ENCODE data around the gene C10orf88.

Gene C10orf88, protein sequence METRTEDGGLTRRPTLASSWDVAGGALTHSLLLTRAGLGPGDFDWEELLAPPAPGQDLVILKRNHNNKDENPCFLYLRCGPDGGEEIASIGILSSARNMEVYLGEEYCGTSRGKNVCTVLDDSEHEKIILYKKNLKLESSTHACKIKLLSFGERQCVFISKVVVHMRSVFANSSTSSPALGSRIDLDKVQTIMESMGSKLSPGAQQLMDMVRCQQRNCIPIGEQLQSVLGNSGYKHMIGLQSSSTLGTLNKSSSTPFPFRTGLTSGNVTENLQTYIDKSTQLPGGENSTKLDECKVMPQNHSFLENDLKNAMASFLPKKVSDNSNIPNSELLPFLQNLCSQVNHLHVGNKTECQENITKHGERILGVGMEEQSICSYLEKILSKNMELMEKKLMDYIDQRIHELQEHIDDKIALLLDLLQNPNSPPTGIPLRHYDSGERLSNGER

DNA sequence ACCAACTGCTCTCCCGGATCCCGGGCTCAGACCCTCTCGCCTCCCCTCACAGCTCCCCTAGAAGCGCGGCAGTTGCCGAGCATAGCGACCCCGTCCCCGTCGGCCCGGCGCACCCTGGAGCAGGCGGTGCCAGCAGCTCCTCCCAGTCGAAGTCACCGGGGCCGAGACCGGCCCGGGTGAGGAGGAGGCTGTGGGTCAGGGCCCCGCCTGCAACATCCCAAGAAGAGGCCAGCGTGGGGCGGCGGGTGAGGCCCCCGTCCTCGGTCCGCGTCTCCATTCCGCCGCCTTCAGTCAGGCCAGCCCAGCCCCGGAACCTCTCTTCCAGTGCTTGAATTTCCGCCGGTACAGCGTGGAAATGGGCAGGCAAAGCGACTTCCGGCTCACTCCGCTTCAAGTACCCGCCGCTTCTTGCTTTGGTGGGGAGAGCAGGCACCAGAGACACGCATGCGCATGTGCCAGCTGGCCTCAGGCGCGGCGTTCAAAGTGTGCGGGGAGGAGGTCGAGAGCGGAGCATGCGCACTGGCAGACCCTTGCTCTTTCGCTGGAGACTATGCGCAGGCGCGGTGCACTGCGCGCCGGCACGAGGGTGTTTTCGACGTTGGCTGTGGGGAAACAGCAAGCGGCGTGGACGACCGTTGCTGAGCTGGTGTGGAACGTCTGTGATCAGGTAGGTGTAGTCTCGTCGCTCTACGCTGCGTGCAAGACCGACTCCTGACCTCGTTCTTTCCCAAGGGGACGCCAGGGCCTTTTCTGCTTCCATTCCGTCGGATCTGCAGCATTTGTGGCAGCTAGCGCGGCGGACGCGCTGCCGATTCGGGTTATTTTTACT lies at the start of gene C10orf88:
TSS of gene C10orf88 (minus strand) at position 326 of the 829 bp plus-strand sequence. CDS start at position 277, 49 bp downstream.
- DNase-seq (ENCODE audit: low spot score) = peak; percentile 98

DNA sequence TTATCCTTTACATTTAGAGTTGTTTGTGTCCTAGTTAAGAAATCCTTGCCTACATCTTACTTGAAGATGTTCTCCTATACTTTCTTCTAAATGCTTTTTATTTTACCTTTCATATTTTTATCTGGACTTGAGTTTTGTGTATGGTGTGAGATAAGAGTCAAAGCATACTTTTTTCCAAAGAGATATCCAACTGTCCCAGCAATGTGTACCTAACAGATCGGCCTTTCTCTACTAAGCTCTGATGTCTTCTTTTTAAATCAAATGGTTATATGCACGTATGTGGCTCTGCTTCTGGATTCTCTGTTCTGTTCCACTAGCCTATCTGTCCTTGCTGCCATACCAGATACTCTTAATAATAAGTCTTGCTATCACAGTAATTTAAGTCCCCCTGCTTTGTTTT lies 47.3 kb upstream of the C10orf88 start:
- no peak for DNase-seq (ENCODE audit: low spot score)

DNA sequence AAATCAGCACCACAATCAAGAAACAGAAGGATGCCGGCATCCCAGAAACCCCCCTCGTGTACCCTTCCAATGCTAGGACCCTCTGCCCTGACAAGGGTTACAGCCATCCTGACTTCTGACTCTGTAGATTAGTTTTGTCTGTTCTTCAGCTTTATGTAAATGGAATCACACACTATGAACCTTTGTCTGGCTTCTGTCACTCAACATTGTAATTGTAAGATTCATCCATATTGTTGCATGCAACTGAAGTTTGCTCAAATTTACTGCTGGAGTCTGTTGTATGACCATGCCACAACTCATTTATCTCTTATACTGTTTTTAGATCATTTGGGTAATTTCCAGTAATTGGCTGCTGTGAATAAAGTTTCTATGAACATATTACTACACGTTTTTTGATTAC lies 46.1 kb upstream of the C10orf88 start:
- no peak for DNase-seq (ENCODE audit: low spot score)

DNA sequence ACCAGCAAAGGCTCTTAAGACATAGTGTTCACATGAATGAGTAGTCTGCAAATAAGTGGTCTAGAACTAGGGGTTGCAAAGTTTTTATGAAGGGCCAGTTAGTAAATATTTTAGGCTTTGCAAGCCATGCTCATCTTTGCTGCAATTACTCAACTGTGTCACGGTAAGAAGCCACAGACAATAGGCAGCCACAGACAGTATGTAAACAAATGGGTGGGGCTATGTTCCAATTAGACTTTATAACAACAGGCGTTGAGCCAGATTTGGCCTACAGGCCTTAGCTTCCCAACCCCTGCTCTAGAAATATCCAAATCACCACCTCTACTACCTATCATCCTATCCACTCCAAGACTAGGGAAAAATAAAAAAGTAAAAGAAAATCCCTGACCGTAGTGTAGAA lies 45.3 kb upstream of the C10orf88 start:
- DNase-seq (ENCODE audit: low spot score) = no peak

DNA sequence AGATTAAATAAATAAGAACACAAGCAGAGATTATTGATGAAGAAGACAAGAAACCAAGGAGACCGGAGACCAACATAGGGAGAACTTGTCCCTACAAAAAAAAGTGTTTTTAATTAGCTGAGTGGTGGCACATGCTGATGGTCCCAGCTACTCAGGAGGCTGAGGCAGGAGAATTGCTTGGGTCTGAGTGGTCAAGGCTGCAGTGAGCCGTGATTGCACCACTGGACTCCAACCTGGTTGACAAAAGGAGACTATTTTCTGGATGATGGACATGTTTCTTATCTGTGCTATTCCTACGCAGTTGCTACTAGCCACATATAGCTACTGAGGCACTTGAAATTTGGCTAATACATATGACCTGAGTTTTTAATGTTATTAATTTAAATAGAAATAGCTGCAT lies 44.9 kb upstream of the C10orf88 start:
- DNase-seq (ENCODE audit: low spot score) = no peak

DNA sequence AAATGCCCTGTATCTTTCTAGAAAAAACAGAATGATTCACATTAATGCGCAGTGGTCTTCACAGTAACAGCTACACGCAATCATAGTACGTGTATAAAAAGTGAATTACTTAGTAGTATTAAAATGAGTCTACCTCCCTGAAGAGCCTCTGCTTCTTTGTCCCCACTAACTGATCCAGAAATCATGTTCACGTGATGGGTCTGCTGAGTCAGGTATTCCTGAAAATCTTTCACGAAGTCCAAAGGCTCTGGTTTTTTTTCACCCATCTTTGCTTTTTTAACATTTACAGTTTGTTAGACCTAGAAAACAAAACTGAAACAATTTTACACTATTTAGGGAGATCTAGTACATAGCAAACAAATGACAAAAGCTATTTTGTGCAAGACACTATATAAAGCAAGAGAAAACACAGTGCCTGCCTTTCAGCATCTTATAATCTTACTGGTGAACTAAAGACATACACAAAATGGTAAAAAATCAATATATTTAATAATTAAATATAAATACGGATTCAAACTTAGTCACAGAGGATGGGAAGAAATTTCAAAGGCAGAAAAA lies 44.4 kb upstream of the C10orf88 start:
- DNase-seq (ENCODE audit: low spot score) = no peak

DNA sequence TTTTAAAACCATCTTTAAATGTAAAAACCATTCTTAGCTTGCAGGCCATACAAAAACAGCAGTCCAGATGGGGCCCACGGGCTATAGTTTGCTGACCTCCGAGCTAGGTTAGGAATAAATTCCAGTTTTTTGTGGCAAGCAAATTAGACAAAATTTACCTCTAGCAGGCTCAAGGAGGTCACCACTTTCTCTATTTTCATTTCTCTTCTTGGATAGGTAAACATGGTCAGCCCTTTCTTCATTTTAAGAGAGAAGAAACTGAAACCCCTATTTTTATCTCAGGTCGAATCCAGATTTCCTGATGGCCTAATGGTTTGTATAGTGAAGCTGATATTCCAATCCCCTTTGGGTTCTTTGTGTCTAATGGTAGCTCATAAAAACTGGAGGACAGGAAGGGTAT lies 43.8 kb upstream of the C10orf88 start:
- no peak for DNase-seq (ENCODE audit: low spot score)

DNA sequence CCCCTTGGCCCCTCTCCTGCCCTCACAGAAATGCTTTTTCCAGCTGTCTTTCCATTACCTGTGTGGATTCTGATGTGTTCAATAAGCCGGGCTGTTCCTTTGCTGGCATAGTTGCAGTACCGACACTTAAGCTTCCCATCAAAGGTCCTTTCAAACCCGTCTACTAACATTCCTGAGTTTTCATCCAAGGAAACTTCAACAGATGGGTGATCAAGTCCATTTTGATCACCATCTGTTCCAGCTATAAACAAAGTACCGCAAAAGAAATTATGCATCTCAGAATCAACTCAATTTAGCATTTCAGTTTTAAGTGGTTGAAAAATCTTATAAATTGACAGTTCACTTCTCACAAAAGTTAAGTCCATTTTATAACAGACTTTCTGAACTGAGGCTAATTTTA lies 41.9 kb upstream of the C10orf88 start:
- no peak for DNase-seq (ENCODE audit: low spot score)

DNA sequence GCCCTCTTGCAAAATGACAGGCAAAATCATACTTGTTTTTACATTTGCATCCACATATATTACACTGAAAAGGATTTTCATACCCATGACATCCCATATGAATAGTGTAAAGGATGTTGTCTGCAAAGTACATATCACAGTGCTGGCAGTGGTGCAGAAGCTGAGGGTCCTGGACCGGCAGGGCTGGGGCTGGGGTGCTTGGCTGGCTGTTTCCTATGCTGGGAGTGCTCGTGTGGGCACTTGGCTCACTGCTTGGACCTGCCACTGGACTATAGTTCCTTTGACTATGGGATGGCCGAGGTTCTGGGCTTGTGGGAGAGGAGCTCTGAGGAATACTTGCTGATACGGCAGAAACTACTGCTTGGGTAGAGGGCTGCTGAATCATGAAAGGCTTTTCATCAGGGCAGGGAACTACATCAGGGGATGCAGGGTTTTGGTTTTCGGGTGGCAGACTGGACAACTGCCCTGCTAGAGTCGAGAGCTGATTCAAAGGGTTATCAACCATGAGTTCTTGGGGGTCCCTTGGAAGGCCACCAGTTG lies 39.8 kb upstream of the C10orf88 start:
- no peak for DNase-seq (ENCODE audit: low spot score)

DNA sequence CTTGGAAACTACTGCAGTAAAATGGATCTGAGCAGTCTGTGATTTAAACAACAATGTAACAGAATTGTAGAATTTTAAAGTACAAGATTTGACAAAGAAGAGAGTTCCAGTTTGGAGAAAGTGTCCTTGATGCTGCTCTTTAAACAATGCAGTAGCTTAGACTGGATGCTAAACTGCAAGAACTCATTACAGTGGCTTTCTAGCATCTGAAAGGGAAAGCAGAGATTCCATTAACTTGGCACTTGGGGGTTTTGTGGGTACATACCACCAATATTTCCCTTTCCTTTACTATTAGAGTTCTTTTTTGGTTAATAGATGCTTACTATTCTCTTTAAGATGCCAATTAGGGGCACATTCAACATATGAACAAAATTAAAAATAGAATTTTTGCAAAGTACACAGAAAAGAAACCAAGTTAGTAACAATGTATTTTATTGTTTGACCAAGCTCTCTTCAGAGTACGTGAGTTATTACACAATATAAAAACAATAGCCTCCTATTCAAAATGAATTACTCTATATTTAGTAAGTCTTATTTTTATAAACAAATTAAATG lies 38.1 kb upstream of the C10orf88 start:
- no peak for DNase-seq (ENCODE audit: low spot score)

DNA sequence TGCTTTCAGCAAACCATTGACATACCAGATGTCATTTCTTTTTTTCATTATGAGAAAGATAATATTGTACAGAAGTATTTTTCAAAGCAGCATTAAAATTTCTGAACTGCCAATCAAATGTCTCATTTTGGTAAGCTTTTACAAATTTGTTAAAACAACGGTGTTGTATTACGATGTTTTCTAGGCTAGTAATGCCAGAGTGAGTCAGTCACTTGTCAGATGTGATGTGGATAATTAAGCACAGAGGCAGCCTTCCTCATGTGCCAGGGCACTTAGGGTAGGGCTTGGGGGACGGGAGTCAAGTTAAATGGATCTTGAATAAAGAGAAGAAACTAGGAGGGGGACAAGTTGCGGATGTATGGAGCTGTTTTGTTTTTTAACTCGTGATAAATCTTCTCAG lies 36.3 kb upstream of the C10orf88 start:
- DNase-seq (ENCODE audit: low spot score) = no peak

DNA sequence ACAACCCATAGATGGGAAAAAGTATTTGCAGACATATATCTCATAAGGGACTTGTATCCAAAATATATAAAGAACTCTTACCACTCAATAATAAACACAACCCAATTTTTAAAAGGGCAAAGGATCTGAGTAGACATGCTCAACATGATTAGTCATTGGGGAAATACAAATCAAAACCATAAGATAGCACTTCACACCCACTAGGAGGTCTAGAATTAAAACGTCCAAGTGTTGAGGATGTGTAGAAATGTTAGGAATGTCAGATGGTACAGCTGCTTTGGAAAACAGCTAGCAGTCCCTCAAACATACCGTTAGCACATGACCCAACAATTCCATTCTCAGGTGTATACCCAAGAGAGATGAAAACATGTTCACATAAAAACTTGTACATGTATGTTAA lies 34.5 kb upstream of the C10orf88 start:
- no peak for DNase-seq (ENCODE audit: low spot score)

DNA sequence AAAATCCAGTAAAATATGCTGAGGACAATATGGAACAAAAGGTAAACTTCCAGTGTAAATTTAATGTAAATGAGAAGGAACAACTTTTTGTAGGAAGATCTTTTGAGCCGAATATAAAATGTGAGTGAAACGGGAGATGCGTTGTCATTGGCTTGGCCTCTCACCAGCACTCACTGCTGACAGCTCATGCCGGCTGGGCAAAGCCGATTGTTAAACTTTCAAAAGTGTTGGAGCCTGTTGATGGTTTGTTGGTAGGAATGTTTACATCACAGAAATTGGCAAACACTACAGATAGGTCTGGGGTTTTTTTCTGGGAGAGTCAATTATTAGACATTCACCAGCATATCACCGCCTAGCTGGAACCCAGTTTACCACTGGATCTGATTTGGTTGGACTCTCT lies 32.3 kb upstream of the C10orf88 start:
- DNase-seq (ENCODE audit: low spot score) = no peak

DNA sequence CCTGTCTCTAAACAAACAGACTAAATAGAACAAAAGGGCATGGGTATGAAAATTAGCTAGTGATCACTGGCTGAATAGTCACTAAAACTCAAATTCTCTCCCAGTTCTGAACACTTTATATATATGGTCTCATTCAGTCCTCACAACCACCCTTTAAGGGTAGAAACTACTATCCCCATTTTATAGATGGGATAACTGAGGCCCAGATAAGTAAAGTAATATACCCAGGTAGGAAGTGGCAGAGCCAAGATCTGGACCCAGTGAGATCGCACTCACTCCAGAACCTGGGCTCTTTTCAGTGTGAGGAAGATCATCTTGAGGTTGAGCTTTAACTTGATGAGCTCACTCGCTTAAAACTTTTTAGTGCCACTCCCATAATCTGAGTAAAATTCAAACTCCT lies 30.7 kb upstream of the C10orf88 start:
- DNase-seq (ENCODE audit: low spot score) = no peak

DNA sequence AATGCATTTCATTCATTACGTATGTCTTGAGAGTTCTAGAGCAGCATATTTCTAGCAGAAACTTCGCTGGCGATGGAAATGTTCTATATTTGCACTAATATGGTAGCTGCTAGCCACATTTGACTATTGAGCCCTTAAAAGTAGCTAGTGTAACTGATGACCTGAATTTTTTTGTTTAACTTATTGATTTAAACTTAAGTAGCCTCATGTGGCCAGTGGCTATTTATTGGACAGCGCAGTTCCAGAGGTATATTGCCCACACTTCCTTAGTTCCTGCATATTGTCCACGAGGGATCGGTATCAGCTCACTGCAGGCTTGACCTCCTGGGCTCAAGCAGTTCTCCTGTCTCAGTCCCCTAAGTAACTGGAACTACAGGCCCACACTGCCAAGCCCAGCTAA lies 29.9 kb upstream of the C10orf88 start:
- DNase-seq (ENCODE audit: low spot score) = no peak

DNA sequence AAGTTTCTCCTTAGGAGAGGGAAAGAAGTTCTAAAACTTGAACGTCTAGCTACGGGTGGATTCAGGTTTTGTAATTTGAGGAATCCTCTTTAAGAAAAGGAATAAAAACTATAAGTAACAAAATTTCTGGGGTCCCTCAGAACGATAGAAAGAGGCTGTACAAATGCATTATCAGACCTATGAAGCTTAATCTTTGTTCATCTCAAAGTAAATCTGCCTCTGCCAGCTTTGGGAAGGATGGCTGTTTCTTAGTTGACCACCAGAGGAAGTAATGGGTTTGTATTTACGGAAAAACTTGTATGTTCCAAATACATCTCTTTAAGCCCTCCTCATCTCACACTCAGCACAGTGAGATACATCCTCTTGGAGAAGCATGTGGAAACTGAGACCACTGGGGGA lies 27.0 kb upstream of the C10orf88 start:
- DNase-seq (ENCODE audit: low spot score) = peak; percentile 51

DNA sequence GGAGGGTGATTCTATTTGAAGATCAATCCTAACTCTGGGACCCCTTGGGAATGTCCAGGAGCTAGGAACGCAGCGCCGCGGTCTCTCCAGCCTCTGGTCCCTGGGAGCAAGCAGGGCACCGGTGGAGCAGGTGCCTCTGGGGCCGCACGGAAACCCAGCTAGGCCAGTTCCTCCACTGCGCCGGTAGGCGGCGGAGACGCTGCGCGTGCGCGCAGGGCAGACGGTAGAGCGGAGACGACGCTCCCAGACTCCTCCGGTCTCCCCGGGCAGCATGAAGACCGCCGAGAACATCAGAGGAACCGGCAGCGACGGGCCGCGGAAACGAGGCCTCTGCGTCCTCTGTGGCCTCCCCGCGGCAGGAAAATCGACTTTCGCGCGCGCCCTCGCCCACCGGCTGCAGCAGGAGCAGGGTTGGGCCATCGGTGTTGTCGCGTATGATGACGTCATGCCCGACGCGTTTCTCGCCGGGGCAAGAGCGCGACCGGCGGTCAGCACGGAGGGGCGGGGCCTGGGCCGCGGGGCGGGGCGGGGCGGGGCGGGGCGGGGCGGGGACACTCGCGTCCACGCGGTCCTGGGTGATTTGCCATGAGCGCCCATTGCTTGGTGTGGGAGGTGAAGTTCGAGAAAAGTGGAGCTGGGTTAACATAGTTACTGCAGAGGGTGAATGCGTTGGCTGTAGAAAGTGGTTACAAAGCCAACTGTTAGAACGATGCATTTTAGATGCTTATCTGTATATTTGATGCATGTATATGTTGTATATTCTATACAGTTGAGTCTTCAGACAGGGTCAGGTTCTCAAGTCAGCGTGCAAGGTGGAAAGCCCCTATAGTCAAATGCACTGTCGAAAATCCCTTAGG lies 26.4 kb upstream of the C10orf88 start, which contains the start of gene PSTK:
TSS of gene PSTK (plus strand) at position 193 of the 857 bp plus-strand sequence. CDS start at position 272, 79 bp downstream.
- peak; percentile 85 for DNase-seq (ENCODE audit: low spot score)

DNA sequence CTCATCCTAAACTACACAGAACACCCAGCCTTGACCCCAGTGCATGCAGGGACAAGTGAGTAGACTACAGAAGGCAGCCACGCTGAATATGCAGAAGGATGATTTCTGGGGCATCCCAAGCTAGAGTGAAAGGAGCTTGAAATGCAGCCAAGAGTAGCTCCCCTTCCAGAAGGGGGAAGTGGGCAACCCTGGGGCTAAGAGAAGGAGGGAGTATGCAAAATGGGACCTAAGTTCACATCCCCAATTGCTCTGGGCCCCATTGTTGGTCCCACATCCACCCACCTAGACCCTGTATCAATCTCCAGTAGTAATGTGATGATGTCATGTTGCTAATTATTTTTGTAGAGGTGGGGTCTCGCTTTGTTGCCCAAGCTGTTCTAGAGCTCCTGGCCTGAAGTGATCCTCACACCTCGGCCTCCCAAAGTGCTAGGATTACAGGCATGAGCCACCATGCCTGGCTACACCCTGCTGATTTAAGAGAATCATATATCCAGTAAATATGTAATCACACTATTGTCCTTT lies 20.6 kb upstream of the C10orf88 start:
- DNase-seq (ENCODE audit: low spot score) = no peak

DNA sequence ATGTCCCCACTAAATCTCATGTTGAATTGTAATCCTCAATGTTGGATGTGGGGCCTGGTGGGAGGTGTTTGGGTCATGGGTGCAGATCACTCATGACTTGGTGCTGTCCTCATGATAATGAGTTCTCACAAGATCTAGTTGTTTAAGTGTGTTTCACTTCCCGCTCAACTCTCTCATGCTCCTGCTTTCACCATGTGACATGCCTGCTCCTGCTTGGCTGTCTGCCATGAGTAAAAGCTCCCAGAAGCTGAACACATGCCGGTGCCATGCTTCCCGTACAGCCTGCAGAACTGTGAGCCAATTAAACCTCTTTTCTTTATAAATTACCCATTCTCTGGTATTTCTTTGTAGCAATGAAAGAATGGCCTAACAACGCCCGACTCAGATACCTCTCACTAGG lies 20.0 kb upstream of the C10orf88 start:
- DNase-seq (ENCODE audit: low spot score) = no peak

DNA sequence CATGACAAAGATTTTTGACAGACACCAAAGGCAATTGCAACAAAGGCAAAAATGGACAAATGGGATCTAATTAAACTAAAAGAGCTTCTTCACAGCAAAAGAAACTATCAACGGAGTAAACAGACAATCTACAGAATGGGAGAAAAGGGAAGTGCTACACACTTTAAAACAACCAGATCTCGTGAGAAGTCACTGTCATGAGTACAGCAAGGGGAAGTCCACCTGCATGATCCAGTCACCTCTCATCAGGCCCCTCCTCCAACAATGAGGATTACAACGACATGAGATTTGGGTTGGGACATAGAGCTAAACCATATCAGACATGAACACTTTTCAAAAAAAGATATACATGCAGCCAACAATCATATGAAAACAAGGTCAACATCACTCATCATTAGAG lies 14.7 kb upstream of the C10orf88 start:
- DNase-seq (ENCODE audit: low spot score) = no peak

DNA sequence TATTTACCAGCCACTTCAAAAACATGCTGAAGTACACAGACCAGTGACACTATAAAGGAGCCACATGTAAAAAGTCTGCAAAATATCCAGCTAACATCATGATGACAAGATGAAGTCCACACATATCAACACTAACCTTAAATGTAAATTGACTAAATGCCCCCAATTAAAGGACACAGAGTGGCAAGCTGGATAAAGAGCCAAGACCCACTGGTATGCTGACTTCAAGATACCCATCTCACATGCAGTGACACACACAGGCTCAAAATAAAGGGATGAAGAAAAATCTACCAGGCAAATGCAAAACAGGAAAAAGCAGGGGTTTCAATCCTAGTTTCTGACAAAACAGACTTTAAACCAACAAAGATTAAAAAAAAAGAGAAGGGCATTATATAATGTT lies 12.9 kb upstream of the C10orf88 start:
- DNase-seq (ENCODE audit: low spot score) = no peak
